HG02571 (cell line): ENCODE measurements around the gene R3HDM1.
"Not testable (repeated sequence)": the region's sequence is repeated elsewhere in the genome, so short reads cannot be mapped to it uniquely, and the experiment has no call there.

Experiments used
- ATAC-seq: cut with Tn5 transposase; IDR thresholded peaks from one replicate; pipeline ENCODE4 v1.9.1; 2021; ENCODE audit warnings: mild to moderate bottlenecking, moderate library complexity; ENCODE audit not compliant: unreplicated experiment

The R3HDM1 gene

DNA sequence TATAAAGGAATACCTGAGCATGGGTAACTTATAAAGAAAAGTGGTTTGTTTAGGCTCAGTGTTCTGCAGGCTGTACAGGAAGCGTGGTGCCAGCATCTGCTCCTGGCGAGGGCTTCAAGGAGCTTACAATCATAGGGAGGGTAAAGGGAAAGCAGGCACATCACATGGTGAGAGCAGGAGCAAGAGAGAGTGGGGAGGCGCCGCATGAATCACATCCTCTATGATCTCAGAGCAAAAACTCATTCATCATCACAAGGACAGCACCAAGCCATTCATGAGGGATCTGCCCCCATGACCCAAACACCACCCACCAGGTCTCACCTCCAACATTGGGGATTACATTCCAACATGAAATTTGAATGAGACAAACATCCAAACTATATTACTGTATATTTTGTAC, 32.5 kb downstream of the R3HDM1 start:
- no peak for ATAC-seq

DNA sequence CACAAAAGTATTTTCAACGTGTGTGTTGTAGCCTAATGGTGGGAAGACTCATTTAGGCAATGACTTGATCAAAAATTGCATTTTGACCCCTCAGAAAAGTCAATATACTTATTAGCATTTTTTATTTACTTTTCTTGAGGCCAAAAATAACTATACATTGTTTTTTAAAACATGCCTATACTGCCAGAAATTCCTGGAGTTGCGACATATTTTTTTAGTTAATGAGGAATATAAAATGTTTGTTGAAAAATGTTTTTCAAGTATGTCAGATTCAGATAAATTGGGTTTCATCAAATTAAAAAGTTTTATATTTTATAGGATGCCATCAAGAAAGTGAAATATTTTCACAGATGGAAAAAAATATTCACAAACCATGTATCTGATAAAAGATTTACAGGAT, 39.6 kb downstream of the R3HDM1 start:
- no peak for ATAC-seq

DNA sequence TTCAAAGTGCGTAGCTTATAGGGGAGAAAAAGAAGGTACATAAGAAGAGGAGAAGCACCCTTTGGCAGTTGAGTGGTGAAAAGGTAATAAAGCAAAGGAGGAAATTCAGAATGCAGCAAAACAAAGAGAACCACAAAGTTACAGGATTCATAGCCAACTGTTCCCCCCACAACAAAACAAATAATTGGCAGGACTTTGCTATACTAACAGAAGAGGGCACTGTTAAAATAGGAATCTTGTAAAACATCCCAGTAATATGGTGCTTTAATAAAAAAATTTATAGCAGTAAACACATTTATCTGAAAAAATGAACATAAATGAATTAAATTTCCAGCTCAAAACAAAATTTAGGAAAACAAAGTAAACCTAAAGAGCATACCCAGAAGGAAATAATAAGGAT, 42.3 kb downstream of the R3HDM1 start:
- ATAC-seq, result no peak

DNA sequence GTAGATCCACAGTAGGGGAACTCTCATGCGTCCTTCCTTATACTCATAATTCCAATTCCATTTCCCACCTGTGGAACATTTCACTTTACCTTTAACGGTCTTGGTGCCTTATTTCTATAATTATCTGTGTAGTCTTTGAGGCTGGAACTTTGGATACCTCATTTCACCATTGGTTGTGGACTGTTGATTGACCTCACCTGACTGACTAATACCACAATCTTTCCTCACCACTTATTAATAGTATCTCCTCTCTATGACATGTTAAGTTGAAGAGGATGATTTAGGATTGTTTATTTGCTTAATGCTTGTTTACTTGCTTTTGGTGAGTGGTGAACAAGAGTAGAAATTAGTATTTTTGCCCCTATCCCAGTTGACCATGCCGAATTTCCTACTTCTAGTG, 50.0 kb downstream of the R3HDM1 start:
- no peak for ATAC-seq

DNA sequence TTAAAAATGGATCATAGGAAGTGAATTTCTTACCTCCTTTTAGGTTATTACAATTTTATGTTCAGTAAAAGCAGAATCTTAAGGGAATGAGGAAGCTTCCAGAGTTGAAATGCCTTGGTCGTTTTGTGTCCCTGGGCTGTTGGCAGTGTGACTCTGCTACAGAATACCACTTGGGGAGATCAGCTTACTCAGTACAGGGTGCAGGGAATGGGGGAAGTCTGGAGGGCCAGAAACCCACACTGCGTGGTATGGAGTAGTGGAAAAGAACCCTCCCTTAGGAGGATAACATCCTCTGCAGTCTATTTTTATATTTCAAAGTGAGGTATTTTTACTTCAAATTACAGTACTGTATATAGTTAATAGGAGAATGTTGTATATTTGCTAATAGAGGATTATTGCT, 51.1 kb downstream of the R3HDM1 start:
- ATAC-seq, result no peak

DNA sequence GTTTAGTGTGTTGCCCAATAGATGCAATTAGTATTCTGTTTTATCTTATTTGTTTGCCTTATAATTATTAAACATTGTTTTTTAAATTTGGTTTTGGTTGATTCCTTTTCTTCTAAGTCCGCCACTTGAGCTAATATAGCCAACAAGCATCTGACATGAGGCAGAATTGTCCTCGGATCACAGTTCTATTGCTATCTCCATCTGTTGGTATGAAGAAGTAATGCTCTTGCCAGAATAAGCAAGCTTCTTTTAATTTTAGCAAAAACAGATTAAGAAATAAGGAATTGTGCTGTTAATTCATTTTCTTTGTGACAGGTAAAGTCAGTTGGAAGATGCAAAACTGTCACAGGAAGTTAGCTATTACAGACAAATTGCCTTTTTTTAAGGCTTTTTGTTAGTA, 54.3 kb downstream of the R3HDM1 start:
- ATAC-seq, result no peak

DNA sequence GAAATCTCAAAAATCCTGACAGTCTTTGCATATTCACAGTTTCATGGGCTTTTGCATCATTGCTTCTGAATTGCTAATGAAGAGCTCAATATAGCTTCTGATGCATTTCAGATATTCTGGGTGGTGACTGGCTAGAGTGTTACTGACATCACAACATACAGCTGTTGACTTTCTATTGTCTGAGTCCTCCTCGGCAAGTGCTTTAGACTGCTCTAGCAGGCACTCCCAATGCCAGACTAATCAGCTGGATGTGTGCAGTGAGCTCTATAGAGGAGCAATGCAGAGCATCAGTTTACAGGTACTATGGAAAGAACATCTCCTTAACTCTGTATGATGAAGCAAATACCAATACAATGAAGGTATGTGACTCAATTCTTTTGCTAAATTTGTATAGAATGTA, 54.9 kb downstream of the R3HDM1 start:
- peak; percentile 81 for ATAC-seq

DNA sequence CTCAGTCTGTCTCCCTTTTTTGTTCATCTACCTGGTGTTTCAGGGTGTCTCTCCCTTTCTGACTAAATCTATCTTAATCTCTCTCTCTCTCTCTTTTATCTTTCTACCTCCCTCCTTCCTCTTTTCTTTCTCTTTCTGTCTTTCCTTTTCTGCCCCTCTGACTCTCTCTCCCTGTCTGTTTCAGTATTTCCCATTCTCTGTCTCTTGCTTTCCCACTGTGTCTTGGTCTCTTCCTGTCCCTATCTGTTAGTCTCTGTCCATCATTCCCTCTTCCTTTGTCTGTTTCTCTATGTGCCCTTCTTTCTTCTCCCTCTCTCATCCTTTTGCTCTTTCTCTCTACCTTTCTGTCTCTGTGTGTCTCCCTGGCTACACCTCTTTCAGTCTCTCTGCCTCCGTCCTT, 56.7 kb downstream of the R3HDM1 start:
- ATAC-seq, result no peak

DNA sequence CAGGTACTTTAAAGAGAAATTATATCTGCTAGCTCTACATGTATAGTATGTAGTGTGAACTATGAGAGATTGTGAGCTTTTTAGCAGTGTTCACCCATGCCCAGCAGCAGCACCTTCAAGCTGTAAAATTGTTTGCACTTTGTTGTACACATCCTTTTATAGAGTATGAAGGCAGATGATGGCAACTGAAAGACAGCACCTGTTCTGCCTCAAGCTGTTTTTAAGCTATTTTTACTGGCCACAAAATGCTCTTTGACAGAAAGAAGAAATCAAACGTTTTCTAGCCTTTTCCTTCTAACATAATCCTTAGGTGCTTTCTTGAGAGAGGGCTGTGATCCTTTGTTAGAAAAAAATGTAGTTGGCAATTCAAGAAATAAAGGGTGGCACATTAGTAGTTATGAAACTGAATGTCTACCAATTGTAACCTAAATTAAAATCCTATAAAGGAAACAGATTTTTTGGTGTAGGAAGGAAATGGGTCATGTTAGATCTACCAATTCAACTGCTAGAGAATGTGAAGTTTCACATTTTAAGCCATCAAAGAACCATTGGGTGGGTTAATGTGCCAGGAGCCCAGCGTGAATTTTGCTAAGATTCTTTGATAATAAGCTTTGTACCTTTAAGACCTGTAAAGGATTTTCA, 59.5 kb downstream of the R3HDM1 start:
- no peak for ATAC-seq

DNA sequence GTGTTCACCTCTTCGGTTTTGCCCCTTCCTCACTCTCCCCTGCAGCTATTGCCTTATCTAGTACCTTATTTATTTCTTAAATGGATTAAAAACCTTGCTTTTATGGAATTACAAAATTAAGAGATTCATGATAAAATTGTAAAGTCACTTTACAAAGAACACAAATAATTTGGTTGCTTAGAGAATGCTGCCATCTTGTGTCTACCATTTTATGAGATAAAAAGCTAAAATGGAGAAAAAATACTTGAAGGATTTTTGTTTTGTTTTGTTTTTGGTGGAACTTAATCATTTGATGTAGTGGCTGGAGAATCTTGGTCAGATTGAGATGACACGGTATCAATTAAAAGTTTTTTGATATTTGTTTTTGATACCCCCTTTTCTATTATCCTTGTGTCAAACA, 69.6 kb downstream of the R3HDM1 start:
- no peak for ATAC-seq

DNA sequence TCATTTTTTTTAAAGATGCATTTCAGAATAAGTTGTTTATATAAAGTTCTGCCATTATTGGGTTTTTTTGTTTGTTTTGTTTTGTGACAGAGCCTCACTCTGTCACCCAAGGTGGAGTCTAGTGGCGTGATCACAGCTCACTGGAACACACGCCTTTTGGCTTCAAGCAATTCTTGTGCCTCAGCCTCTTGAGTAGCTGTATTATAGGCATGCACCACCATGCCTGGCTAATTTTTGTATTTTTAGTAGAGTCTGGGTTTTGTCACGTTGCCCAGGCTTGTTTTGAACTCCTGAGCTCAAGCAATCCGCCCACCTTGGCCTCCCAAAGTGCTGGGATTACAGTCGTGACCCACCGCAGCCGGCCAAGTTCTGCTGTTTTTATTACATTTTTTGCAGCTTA, 72.3 kb downstream of the R3HDM1 start:
- ATAC-seq, result no peak

DNA sequence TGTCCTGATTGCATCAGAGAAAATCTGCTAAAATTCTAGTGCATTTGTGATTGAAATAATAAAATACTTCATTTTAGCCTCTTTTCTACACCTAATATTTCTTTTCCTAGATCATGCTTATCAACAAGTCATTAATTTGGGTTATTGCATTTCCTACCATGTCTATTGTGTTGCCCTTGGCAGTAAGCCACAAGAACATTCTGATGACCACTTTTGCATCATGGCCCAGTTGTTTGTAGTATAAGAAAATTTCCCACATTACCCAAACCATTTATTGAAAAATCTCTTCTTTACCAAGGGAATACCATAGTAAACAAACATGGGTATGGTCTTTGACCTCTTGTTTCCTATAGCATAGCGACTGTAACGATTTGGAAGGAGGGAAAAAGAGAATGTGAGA, 76.3 kb downstream of the R3HDM1 start:
- no peak for ATAC-seq

DNA sequence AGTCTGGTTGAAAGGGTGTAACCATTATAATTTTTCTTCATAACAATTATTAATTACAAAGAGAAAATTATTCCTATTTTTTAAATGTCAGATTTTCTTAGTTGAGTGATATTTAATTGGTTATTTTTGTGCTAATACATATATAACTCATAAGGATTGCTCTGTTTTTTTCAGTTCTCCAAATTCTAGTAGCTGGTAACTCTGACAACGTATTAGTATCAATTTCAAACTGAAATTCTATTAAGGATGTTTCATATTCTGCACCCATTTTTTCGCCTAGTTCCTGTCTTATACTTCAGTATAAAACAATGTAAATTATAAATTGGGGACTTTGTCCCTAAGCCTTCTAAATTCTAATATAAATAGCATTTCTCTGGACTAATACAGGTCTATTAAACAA, 81.0 kb downstream of the R3HDM1 start:
- no peak for ATAC-seq

DNA sequence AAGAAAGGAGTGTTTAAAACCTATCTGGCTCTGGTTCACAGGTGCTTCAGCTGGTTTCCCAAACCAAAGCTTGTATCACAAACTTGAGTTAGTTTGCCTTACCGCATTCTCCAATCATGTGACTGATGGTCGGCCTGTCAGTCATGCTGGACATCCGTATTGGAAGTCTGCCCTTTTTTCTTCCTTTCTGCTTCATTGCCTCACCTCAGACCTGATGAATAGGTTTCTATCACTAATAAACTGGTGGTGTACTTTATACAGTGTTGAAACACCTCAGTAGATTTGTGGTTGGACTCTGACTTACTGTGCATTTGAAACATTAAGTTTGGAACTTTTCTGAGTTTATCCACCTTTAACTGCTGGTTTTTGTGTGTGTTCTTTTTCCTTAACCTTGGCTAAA, 84.1 kb downstream of the R3HDM1 start:
- ATAC-seq, result no peak

DNA sequence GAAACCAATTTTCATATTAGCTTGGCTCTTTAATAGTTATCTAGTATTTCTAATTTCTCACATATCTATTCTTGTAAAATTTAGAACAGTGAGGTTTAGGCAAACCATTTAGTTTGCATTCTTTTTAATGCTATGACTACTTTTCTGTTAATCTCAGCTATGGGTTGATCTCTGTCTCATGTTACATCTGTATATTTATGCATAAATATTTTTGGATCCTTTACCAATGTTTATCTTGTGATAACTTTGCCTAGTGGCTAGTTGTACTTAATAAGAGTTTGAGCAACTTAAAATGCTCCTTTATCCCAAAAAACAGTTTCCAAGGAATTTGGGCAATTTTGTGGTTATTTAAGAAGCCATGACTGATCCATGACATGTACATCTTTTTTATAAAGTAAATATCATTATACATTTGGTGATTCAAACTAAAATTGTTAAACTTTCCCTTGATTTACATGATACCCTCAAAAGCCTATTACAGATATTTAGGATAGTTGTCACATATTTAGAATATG, 86.3 kb downstream of the R3HDM1 start:
- ATAC-seq, result no peak

DNA sequence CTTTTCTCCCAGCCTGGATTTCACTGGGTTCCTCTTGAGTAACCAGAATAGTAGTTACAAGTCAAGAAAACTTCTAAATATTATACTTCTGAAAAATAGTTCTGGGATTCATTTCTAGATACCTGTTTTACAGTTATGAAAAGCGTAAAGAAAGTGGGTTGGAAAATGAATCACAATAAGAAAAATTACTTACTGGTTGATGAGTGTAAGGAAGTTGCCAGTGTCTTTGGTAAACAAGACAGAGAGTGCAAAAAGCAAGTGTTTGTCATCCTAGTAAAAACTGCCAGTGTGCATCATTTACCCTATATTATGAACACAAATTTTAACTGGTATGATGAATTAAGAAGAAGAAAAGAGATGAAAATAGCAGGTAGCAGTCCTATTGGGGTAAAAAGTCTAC, 88.9 kb downstream of the R3HDM1 start:
- no peak for ATAC-seq

DNA sequence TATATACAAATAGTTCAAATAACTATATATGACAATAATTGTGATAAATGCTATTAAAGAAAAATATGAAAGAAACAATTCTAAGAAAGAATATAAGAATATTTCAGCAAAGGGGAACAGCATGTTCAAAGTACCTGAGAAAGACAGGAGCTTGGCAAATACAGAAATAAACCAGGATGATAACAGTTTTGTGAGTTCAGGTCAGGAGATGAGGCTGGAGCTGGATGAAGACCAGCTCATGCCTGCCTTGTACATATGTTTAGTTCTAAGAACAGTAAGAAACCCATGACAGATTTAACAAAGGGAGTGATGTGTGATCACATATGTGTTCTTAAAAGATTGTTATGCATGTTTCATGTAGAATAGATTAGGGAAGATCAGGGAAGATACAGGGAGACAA, 98.2 kb downstream of the R3HDM1 start:
- no peak for ATAC-seq

DNA sequence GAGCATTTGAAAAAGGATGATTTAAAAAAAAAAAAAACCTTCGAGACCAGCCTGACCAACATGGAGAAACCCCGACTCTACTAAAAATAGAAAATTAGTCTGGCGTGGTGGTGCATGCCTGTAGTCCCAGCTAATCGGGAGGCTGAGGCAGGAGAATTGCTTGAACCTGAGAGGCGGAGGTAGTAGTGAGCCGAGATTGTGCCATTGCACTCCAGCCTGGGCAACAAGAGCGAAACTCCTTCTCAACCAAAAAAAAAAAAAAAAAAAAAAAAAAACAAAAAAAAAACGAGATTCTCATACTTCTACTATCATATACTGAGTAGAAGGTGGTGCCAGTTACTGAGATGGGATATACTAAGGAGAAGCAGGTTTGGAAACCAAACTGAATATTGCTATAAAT, 98.8 kb downstream of the R3HDM1 start:
- not testable (repeated sequence) for ATAC-seq

DNA sequence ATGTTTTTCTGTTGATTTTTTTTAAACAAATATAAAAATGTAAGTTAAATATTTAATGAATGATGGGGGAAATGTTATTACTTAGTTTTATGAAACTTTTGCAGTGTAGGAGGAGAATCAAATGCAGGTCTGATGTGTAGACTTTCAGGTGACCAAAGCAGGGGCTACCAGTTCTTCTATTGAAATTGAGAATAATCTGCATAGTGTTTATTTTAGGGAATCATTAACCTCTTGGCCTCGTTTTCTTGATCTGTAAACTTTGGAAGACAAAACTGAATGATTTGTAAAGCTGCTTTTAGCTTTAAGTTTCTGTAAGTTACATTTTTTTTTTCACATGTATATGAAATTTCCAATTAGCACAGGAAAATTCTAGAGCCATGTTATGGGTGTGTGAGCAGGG, 99.2 kb downstream of the R3HDM1 start:
- no peak for ATAC-seq

DNA sequence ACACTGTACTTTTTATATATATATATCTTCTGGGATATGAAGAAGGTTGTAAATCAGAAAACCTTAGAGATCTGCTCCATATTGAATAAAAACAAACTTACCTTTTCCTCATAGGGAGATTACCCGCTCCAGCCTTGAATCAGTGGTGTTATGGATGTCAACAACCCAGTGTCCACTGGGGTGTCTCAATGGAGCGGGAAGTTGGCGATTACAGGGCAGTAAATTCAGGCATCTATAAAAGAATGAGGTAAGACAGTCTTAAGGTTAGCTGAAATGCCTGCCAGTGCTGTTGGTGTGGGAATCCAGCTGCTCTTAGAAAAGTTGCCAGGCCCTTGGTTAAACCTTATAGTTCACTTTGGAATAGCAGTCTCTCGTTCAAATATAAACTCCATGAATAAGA, 102.3 kb downstream of the R3HDM1 start:
- no peak for ATAC-seq

DNA sequence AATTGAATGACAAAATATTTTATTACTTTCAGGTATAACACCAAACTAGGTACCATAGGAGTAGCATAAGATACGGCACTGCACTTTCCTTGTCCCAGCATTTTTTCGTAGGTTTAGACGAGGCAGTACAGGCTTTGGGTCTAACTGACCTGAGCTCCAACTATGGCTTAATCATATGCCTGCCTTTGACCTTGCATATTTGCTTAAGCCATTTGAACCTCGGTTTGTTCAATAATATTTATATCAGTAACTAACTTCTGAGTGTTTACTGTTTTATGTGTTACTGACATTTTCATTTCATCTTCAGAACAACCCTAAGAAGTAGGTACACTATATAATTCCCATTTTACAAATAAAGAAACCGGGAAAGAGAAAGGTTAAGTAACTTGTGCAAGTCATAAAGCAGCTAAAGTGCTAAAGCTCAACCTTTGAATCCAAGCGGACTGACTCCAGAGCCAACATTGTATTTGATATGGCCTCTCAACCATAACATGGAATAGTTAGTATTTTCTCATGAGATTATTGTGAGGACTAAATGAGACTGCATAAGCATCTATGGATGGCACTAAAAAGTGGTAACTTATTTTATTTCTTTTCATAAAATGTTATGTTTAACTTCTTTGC, 104.0 kb downstream of the R3HDM1 start:
- no peak for ATAC-seq

DNA sequence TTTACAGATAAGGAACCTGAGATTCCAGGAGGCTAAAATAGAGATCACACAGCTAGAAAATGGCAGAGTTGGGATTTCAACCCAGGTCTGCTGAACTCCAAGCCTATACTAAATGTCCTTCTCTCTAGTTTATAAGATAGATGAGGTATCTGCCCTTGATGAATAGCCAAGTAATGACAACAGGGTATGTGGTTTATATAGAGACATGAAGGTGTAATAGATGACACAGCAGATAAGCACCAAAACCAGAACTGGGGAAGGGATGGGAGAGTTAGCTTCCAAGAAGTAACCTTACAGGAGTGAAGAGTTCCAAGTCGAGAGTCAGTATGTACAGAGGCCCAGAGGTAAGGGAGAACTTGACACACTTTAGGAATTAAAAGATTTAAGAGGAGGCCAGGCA, 105.7 kb downstream of the R3HDM1 start:
- ATAC-seq, result peak; percentile 9
